ENCODE measurements around the gene POLA1. TPM values are rescaled to one million over a fixed set of nuclear protein-coding genes. Genes with fewer than 3 reads are reported as not detected.

The POLA1 gene
- total and polyA plus RNA-seq, 2 experiments from 2014 or later, result 4.9 to 19.0 TPM

DNA sequence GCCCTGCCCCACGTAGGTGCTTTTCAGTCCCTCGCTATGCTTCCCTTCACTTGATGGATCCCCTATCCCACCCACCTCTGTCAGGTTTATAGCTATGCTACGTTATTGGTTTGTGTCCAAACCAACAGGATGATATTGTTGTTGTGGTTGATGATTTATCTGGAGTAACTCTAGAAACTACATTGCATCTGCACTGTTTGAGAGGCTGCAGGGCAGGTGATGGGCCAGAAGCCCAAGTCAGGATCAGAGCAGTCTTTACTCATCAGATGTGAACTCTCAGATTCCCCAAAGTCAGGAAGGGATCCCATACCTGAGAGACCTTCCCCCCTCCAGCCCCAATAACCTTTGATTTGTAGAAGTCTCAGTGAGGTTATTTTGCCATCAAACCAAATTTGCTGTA is 287.3 kb downstream of the POLA1 start:
- no peak for TF ChIP-seq EZH2 (IDR thresholded peaks at IDR 0.05; ENCODE audit: borderline replicate concordance)
- no peak for TF ChIP-seq EZH2phosphoT487 (IDR thresholded peaks at IDR 0.05; ENCODE audit: low read depth, severe bottlenecking, unreplicated experiment)
- TF ChIP-seq, protein P1, sequence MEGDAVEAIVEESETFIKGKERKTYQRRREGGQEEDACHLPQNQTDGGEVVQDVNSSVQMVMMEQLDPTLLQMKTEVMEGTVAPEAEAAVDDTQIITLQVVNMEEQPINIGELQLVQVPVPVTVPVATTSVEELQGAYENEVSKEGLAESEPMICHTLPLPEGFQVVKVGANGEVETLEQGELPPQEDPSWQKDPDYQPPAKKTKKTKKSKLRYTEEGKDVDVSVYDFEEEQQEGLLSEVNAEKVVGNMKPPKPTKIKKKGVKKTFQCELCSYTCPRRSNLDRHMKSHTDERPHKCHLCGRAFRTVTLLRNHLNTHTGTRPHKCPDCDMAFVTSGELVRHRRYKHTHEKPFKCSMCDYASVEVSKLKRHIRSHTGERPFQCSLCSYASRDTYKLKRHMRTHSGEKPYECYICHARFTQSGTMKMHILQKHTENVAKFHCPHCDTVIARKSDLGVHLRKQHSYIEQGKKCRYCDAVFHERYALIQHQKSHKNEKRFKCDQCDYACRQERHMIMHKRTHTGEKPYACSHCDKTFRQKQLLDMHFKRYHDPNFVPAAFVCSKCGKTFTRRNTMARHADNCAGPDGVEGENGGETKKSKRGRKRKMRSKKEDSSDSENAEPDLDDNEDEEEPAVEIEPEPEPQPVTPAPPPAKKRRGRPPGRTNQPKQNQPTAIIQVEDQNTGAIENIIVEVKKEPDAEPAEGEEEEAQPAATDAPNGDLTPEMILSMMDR (IDR thresholded peaks at IDR 0.05; ENCODE audit: poor library complexity), result no peak

DNA sequence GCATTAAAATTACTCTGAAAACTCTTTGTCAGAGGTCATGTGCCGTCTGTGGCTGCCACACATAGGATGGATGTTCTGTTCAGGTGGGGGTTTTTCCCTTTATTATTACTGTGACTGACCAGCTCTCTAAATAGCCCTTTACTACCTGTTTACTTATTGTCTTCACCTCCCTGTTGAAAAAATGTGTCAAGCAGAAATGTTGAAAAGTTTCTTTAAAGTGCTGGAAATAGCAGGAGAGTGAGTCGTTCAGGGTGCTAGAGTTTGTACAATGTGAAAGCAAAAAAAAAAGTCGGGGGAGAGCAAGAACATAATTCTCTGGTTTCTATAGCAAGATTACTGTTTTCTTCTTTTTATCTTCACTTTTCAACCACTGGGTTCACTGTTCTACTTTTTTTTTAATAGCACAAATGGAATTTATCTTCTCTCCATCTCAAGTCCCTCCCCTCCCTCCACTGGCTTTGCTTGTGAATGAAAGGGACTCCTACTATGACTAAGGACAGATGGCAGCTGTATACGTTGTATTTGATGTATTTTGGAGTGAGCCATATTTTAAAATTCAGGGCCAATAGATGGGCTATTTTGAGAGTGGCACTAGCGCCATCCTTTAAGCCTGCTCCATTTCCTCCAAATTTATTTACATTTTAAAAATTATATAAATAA is 288.7 kb downstream of the POLA1 start:
- H3K4me2 ChIP-seq, result no peak overlapping the region
- 65% methylated on average over 5 of the region's 5 CpGs for WGBS (ENCODE audit: low lambda C conversion rate, missing lambda C conversion rate)

More for the DNA sequence above, 287.3 kb downstream of the POLA1 start:
- Histone ChIP-seq H3K4me1 (ENCODE audit: insufficient read depth) (no peaks in the 10 kb centered on the region), H3K9me3 (ENCODE audit: low read depth) (no peaks in the 10 kb centered on the region), H2AFZ (no peak overlapping the region), H3K4me3 (no peak overlapping the region), H3K4me2 (no peak overlapping the region), H3K36me3 (replicated peaks; ENCODE audit: insufficient read depth, low read depth) (no peaks in the 10 kb centered on the region), H3K79me2 (no peaks in the 10 kb centered on the region), H3K9me2 (replicated peaks; ENCODE audit: insufficient read depth) (no peaks in the 10 kb centered on the region), H3K27ac (no peak overlapping the region), H4K20me1 (ENCODE audit: insufficient read depth, poor library complexity, severe bottlenecking) (no peaks in the 10 kb centered on the region), H3K27me3 (no peaks in the 10 kb centered on the region)
- 90% methylated on average over 3 of the region's 3 CpGs for WGBS (ENCODE audit: low lambda C conversion rate, missing lambda C conversion rate)
- DNase-seq (ENCODE audit: low spot score), result no peak

DNA sequence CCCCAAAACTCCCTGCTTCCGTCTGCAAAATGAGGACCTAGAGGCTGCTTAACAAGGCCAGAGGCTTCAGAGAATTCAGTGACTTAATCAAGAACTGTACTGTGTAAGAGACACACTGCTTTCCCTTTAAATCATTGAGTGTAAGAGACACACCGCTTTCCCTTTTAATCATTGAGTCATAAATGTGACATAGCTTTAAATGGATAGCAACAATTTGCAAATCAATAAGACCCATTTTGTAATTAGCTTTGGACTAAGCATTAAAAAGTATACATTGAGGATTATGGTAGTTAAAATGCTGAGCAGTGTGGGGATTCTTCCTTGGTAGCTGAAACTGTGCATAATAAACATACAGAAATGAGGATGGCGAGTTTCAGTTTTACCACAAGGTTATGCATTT is 290.2 kb downstream of the POLA1 start:
- WGBS (ENCODE audit: low lambda C conversion rate, missing lambda C conversion rate), result 91% methylated on average over 3 of the region's 3 CpGs
- TF ChIP-seq EZH2 (IDR thresholded peaks at IDR 0.05; ENCODE audit: borderline replicate concordance) (no peak), EZH2phosphoT487 (IDR thresholded peaks at IDR 0.05; ENCODE audit: low read depth, severe bottlenecking, unreplicated experiment) (no peak)
- TF ChIP-seq, protein P1 (IDR thresholded peaks at IDR 0.05; ENCODE audit: poor library complexity), result no peak
- Histone ChIP-seq H2AFZ (no peak overlapping the region), H3K27me3 (no peaks in the 10 kb centered on the region), H3K79me2 (no peaks in the 10 kb centered on the region), H3K4me3 (no peak overlapping the region), H3K9me3 (ENCODE audit: low read depth) (no peaks in the 10 kb centered on the region), H3K4me2 (no peak overlapping the region), H3K9me2 (replicated peaks; ENCODE audit: insufficient read depth) (no peaks in the 10 kb centered on the region), H3K4me1 (ENCODE audit: insufficient read depth) (no peaks in the 10 kb centered on the region), H4K20me1 (ENCODE audit: insufficient read depth, poor library complexity, severe bottlenecking) (no peaks in the 10 kb centered on the region), H3K36me3 (replicated peaks; ENCODE audit: insufficient read depth, low read depth) (no peaks in the 10 kb centered on the region), H3K27ac (no peak overlapping the region)
- DNase-seq (ENCODE audit: low spot score), result no peak

More for the DNA sequence above, 288.7 kb downstream of the POLA1 start:
- H3K79me2 ChIP-seq, result no peaks in the 10 kb centered on the region
- no peaks in the 10 kb centered on the region for H3K9me3 ChIP-seq (ENCODE audit: low read depth)
- H2AFZ ChIP-seq, result no peak overlapping the region
- no peaks in the 10 kb centered on the region for H3K36me3 ChIP-seq (replicated peaks; ENCODE audit: insufficient read depth, low read depth)
- H3K27ac ChIP-seq, result no peak overlapping the region
- no peaks in the 10 kb centered on the region for H4K20me1 ChIP-seq (ENCODE audit: insufficient read depth, poor library complexity, severe bottlenecking)
- no peak overlapping the region for H3K4me3 ChIP-seq
- no peaks in the 10 kb centered on the region for H3K27me3 ChIP-seq
- DNase-seq (ENCODE audit: low spot score), result no peak
- H3K9me2 ChIP-seq (replicated peaks; ENCODE audit: insufficient read depth), result no peaks in the 10 kb centered on the region
- TF ChIP-seq, protein P1 (IDR thresholded peaks at IDR 0.05; ENCODE audit: poor library complexity), result no peak
- TF ChIP-seq EZH2phosphoT487 (IDR thresholded peaks at IDR 0.05; ENCODE audit: low read depth, severe bottlenecking, unreplicated experiment), result no peak
- no peak for TF ChIP-seq EZH2 (IDR thresholded peaks at IDR 0.05; ENCODE audit: borderline replicate concordance)
- H3K4me1 ChIP-seq (ENCODE audit: insufficient read depth), result no peaks in the 10 kb centered on the region

Data from hepatocyte (in vitro differentiated cells).